Activated CD8-positive, alpha-beta memory T cell treated with anti-CD3 and anti-CD28 coated beads, Interleukin-2, amount 50 U/mL, for 48 hours (primary cell): ENCODE data around the gene PLEKHG4.

ENCODE experiments used
- DNase-seq: peaks from one replicate; pipeline ENCODE4 v3.0.0-alpha.2; 2020

Gene PLEKHG4

GRCh38 chr16:67246081-67246755, 33.1 kb upstream of the PLEKHG4 start:
- DNase-seq: peak; percentile 86

- no peak for DNase-seq
Measured at GRCh38 chr16:67246756-67247191, 32.6 kb upstream of the PLEKHG4 start.

DNA sequence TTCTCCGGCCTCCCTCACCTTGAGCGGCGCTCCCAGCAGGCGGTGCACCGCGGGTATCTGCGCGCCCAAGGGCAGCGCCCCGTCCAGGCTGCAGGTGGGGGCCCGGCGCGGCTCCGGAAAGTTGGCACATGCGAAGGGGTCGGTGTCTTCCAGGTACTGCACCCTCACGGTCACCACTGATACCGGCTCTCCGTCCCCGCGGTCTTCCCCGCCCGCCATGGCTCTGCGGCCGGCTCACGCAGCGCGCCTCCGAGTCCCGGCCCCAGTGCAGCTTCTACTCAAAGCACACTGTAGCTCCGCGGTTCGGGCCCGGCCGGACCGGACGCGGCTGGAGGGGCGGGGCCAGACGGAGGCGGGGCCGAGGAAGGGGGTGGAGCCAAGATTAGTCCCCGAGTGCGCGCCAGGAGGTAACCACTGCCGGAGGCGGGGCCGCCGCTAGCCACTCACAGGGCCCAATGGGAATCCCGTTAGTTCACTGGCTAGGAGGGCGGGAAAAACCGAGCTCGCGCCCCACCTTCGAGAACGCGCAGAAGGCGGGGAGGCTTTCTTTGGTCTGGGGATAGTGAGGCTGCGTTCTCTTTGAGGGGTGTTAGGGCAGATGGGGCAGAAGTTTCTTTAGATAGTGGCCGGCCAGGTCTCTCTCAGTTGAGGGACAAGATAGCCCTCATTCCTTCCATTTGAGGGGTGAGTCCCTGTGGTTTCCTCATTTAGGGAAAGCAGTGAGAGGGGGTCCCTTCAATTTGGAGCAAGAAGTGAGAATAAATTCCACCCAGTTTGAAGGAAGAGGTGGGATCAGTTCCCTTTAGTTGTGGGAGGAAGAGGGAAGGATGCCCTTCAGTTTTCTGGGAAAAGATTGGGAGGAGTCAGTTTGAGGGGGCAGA, 31.9 kb upstream of the PLEKHG4 start, which contains the start of gene FHOD1:
Gene FHOD1 (minus strand): TSS at position 290 of the 881 bp plus-strand sequence. CDS start 71 bp downstream, at position 219.
- DNase-seq: peak; percentile 100

- DNase-seq: no peak
Measured at GRCh38 chr16:67248073-67248400, 31.3 kb upstream of the PLEKHG4 start.

- no peak for DNase-seq
Measured at GRCh38 chr16:67248401-67249177, 30.7 kb upstream of the PLEKHG4 start, which contains the start of gene SLC9A5. Gene SLC9A5 (plus strand): TSS chr16:67248979. CDS start chr16:67249015, 36 bp downstream.

DNA sequence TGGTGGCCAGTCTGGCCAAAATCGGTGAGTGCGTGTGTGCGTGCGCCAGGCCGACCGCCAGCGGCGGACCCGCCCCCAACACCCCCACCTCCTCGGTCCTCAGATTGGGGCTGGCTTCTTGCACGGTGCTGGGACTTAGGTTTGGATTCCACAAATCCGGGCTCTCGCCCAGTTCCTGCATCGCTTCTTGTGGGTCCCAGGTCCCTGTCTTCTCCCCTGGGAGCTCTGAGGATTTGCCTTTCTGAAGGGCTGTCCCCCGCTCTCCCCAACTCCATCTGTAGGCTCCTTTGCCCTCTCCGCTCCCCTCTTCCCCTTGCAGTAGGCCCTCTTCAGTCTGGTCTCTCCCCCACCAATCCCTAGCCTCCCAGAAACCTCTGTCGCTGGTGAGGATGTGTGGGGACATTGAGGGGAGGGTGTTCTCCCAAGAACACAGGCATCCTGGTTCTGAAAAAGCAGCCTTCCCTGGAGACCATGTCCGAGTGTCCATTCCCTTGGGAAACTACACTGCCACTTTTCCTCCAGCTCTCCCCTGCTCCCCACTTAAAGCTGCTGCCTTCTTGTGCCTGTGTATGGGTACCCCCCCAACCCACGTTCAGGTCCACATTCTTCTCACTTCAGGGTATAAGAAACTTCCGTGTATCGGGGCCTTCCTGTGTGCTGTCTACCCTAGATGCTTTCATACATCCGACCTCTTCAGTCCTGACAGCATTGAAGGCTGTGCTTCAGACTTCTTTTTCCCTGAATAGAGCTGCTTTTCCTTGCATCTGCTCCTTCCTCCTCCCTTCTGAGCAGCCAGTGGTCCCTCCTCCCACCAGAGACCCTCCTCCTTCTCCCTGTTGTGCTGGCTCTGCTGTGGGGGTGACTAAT, 29.9 kb upstream of the PLEKHG4 start:
- no peak for DNase-seq

- no peak for DNase-seq
Measured at GRCh38 chr16:67250045-67250327, 29.3 kb upstream of the PLEKHG4 start.

GRCh38 chr16:67252609-67253497, 26.5 kb upstream of the PLEKHG4 start:
- no peak for DNase-seq

DNA sequence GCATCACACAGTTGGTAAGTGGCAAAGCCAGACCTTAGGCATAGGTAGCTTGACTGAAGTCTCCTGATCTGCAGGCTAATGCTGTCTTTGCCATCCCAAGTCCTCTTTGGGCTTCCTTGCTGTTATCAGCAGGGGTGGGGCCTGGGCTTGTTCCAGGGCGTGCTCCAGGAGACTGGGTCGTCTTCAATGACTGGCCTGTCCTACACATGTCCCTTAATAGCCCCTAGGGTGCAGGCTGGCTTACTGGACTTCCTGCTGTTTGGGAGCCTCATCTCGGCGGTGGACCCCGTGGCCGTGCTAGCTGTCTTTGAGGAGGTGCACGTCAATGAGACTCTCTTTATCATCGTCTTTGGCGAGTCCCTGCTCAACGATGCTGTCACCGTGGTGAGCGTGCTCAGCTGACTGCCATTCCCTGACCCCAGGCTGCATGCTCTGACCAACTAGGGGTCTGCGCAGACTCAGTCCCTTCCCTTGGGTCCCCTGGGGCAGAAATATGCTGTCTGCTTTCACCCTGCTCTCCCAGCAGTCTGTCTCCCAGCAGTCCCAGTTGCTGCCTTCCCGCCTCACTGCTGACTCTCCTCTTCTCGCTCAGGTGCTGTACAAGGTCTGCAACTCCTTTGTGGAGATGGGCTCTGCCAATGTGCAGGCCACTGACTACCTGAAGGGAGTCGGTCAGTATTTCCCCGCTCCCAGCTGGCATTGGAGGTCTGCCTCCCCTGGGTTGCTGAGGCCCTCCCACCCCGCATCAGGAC, 24.4 kb upstream of the PLEKHG4 start:
- no peak for DNase-seq

GRCh38 chr16:67255553-67256221, 23.6 kb upstream of the PLEKHG4 start:
- no peak for DNase-seq

DNA sequence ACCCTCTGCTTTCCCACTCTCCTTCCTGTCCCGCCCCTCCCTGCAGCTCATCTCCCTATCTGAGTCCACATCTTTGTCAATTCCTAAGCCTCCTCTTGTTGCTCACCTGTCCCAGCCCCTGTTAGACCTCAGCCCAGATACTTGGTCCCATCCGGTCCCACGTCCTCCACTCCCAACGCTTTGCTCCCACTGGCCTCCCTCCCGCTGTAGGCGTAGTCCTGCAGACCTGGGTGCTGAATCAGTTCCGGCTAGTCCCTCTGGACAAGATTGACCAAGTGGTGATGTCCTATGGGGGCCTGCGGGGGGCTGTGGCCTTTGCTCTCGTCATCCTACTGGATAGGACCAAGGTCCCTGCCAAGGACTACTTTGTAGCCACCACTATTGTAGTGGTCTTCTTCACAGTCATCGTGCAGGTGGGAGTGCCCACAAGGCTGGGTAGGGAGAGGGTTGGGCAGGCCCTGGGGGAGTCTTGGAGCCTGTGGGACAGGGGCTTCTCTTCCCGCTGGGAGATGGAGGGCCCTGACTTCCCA, 22.6 kb upstream of the PLEKHG4 start:
- no peak for DNase-seq

- no peak for DNase-seq
Measured at GRCh38 chr16:67257486-67258160, 21.7 kb upstream of the PLEKHG4 start.

DNA sequence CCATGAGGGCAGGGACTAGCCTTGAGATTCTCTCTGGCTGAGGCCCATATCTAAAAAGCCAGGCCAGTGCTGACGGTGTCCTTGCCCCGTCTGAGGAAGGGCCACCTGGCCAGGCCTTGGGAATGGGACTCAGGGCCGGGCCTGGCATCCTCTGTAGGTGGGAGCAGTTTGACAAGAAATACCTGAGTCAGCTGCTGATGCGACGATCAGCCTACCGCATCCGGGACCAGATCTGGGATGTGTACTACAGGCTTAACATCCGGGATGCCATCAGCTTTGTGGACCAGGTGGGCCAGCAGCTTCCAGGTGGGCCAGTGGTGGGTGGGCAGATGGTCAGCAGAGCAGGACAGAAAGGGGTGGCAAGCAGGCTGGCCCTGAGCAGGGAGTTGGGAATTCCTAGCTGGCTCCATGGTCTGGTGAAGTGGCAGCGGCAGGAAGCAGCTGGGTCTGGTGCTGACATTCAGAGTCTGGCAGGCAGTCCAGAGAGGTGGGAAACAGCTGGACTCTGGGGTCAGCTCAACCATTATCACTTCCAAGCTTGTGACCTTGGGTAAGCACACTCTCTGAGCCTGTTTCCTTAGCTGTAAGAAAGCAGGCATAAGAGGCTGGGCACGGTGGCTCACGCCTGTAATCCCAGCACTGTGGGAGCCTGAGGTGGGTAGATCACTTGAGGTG, 21.0 kb upstream of the PLEKHG4 start:
- no peak for DNase-seq

DNA sequence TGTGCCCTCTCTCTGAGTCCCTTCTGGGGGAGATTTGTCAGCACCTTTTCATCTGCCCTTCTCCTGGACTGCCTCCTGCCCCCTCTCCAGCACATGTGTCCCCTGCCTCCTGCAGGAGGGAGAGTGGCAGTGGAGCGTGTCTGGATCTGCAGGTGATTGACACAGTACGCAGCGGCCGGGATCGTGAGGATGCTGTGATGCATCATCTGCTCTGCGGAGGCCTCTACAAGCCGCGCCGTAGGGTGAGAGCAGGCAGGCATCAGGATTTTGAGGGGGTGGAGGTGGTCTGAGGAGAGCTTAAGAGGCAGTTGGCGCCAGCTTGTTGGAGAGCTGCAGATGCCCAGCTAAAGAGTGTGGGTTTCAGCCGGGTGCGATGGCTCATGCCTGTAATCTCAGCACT, 19.6 kb upstream of the PLEKHG4 start:
- no peak for DNase-seq

DNA sequence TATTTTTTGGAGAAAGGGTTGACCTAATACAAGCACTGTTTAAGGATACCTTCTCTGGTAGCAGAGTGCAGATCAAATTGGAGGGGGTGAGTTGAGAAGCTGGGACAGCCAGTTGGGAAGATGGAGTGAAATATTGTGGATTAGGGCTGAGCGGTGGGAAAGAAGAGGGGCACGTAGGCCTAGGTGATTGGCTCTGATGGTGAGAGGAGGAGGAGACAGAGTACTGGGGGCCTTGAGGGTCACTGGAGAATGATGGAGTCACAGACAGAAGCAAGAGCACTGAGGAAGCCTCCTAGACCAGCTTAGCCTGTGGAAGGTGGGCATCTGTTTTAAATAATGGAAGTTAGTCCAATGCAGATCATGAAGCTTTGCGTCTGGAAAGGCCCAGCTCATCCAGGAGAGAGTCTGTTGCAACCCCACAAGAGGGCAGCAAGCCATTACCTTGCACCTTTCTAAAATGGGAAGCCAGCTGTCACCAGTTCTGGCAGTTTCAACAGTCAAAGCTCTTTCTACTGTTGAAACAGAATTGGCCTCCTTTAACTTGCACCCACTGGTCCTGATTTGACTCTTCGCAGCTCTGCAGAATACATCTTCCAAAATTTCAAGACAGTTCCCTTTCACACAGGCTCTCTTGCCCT, 18.8 kb upstream of the PLEKHG4 start:
- no peak for DNase-seq

- DNase-seq: no peak
Measured at GRCh38 chr16:67263201-67263600, 16.1 kb upstream of the PLEKHG4 start.

DNA sequence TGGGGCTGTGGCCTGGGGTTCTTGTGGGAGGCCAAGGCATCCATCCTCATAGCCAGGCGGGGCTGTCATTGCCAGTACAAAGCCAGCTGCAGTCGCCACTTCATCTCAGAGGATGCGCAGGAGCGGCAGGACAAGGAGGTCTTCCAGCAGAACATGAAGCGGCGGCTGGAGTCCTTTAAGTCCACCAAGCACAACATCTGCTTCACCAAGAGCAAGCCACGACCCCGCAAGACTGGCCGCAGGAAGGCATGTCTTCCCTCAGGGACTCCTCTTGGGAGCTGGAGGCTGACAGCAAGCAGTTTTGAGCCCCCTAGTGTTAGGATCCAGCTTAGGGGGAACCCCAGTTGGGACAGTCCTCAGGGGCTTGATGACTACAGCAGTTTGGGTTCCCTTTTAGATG, 15.1 kb upstream of the PLEKHG4 start:
- DNase-seq: no peak

DNA sequence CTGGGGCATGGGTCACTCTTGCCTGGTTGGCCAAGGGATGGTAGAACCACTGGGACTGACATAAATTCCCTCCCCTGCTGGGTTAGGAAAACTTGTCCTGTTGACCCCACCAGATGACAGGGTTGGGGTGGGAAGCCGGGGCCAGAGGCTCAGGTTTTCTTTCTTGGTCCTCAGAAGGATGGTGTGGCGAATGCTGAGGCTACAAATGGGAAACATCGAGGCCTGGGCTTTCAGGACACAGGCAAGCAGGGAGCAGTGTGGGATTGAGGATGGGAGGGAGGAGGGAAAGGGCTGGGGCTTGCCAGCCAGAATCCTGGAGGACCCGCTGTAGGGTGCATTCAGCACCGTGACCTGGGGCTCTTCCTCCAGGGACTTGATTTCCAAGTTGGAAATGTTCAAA, 14.5 kb upstream of the PLEKHG4 start:
- no peak for DNase-seq
